Activated CD8-positive, alpha-beta memory T cell treated with anti-CD3 and anti-CD28 coated beads, Interleukin-2, amount 50 U/mL, for 48 hours (primary cell): ENCODE results near the gene GRID1.
A peak's percentile ranks its signal among the peaks of the same experiment; 100 is the strongest.

ENCODE experiments used
- DNase-seq: peaks from one replicate; pipeline ENCODE4 v3.0.0-alpha.2; 2020

The GRID1 gene

DNA sequence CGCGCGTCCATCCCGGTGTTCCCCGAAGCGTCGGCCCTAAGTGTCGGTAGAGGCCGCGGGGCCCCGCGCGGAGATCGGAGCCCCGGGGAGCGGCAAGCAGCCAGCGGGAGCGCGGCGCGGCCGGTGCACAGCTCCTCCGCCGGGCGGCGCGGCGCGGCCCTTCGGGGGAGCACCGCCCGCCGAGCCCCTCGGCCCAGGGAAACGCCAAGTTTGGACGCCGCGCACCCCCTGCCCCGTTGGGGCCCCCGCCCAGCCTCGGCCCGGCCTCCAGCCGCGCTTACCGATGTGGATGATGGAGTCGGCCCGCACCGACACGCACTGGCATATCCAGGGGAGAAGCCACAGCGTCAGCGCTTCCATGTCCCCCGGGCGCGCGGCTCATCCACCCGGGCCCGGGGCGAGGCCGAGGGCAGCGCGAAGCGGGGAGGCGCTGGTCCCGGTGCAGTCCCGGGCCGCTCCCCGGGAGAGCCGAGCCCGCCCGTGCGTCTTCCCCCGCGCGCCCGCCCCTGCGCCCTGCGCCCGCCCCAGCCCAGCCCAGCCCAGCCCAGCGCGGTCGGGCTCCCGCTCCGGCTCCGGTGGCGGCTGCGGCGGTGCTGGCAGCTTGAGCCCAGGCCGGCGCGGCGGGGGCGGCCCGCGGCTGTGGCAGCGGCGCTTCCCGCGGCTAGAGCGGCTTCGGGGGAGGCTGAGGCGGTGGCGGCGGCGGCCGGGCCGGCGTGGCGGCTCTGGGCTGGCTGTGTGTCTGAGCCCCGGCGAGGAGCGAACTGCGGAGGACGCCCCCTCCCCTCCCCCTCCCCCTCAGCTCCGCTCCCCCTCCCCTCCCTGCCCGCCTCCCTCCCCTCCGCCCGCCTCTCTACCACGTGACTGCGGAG is at the start of gene GRID1:
Gene GRID1 (minus strand): TSS at position 763 of the 869 bp plus-strand sequence.
- no peak for DNase-seq

DNA sequence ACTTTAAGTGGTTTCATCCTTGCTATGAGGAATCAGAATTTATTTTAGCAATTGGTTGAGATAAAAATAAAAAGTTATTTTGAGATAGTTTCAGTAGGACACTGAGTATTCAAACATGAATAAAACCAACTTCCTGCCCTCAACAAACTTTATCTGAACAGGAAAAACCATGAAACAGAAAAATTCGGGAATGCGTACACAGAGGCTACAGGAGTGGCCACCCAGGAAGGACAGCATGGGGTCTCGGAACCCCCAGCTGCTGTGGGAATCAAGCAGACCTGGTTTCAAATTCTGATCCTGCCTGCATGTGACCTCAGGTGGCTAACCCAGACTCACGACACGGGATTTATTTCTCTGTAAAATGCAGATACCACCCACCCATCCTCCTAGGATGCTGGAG is 49.0 kb upstream of the GRID1 start:
- no peak for DNase-seq

DNA sequence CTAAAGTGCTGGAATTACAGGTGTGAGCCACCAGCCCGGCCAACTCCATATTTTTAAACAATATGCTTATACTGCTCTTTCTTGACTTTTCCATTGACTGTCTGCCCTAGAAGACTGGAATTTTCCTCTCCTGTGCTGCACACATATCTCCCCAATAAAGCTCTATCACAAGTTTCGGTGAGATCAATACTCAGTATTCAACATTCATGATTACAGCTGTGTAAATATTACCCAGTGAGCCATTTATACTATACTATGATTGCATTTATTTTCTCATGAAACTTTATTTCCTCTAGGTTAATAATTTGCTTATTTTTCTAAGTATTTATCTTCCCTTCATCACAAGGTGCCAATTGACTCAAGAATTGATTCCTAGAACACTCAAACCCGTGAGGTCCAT is 48.5 kb upstream of the GRID1 start:
- DNase-seq, result no peak

DNA sequence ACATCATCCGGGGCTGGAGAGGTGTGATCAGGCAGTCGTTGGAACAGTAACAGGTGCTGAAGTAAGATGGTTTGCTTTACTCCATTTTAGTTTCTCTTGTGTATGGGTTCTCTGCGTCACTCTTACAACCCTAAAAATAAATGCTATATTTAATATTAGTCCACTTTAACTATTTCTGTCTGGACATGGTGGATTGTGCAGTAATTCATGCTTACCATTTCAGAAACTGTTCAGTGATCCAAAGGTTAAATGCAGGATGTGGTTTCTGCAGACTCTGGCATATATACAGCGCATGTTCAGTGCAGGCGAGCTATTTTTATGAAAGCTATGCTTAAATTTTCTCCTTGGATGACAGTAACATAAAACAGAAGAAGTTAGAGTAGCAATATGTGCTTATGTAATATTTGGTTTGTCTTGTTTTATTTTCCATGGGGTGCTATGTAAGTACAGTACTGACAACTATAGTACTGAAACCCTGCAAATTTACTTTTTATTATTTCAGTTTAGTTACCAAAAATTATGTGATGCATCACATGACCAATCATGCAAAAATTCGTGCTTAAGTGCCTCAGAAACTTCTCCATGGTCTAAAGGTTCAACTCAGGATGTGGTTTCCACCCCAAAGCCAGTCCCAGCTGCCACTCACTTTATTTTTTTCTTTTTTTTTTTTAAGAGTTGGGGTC is 46.6 kb upstream of the GRID1 start:
- no peak for DNase-seq

DNA sequence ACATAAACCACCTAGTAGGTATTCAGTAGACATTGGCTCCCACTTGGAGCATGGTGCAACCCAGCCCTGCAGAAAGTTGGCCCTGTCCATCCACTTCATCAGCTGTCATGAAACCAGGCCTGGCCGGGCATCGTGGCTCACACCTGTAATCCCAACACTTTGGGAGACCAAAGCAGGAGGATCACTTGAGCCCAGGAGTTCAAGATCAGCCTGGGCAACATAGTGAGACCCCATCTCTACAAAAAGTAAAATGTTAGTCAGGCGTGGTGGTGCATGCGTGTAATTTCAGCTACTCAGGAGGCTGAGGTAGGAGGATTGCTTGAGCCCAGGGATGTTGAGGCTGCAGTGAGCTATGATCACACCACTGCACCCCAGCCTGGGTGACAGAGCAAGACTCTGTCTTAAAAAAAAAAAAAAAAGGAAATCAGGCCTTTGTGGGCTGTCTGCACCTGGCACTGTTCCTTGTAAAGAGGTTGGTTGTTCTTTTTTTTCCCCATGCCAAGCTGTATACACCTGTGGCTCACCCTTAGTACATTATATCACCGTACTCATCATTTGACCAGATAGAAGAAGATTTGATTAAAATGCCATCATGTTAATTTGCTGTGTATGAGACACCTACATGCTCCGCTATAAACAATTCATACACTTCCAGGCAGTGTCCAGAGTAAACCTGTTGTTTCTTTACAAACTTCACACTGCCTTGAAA is 45.4 kb upstream of the GRID1 start:
- no peak for DNase-seq

DNA sequence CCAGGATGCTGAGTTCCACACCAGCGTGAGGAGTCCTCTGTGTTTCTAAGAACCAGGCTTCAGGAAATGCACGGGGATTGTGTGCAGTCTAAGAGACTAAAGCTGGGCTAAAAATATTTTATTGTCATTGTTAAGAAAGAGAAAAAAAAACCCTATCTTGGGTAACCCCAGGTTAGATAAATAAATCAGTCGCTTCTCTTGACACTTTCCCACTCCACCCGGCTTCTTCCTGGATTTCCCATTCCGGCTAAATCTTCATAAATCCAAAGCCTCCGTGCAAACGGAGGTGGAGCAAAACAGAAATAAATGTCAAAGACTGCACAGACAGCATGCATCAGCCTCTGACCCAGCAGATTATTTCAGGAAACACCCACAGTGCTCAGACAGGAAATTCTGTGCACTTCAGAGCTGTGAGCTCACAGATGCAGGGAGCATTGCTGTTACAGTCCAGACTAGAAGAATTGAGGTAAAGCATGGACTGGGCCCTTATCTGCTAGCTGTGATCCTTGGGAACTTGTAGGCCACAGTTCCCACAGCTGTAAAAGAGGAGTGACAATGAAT is 44.8 kb upstream of the GRID1 start:
- no peak for DNase-seq

DNA sequence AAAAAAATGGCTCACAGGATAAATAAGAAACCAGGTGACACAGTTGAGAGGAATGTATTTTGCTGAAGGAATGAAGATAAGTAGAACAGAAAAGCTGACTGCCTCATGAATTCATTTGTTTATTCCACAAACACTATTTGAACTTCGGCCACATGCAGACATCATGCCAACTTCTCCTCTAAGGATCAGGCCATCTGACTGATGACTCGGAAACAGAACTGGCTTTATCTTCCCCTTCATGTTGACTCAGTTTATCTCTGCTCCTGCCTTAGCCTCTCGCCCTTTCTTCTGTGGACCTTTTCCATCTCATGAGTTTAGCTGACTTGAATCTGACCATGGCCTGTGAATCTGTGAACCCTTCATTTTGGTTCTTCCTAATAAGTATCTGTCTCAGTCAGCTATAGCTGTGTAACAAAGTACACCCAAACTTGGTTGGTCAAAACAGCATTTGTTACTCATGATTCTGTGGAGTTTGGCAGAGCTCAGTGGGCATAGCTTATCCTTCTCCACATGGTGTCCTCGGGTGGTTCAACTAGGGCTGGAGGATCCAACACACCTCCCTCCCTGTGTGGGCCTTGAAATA is 44.0 kb upstream of the GRID1 start:
- DNase-seq, result no peak

DNA sequence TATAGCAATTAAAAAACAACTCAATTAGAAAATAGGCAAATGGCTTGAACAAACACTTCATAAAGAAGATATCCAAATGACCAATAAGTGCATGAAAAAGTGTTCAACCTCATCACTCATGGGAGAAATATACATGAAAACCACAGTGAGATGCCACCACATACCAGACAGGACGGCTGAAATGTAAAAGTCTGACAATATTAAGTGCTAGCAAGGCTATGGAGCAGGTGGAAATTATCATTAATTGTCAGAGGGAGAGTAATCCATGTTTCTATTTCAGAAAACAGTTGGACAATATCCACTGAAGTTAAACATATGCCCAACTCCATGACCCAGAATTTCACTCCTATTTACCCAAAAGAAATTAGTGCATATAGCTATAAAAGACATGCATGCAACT is 42.6 kb upstream of the GRID1 start:
- DNase-seq, result no peak

DNA sequence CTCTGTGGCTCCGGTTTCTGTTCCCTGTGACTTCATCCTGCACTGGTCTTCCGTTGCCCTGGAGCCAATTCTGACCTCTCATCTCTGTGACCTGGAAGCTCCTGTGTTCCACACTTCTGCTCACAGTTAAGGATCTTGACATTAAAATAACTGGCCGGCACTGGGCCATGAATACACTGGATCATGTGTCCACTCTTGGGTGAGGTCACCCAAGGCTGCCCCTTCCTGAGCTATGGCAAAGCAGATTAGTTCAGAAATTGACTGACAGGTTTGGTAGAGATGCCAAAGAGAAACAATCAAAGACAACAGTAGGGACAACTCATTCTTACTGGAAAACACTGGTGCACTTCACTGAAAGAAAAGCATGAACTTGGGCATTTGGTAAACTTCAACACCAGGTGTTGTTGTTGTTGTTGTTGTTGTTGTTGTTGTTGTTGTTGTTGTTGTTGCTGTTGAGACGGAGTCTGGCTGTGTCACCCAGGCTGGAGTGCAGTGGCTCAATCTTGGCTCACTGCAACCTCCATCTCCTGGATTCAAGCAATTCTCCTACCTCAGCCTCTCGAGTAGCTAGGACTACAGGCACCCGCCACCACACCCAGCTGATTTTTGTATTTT is 36.7 kb upstream of the GRID1 start:
- DNase-seq, result no peak

DNA sequence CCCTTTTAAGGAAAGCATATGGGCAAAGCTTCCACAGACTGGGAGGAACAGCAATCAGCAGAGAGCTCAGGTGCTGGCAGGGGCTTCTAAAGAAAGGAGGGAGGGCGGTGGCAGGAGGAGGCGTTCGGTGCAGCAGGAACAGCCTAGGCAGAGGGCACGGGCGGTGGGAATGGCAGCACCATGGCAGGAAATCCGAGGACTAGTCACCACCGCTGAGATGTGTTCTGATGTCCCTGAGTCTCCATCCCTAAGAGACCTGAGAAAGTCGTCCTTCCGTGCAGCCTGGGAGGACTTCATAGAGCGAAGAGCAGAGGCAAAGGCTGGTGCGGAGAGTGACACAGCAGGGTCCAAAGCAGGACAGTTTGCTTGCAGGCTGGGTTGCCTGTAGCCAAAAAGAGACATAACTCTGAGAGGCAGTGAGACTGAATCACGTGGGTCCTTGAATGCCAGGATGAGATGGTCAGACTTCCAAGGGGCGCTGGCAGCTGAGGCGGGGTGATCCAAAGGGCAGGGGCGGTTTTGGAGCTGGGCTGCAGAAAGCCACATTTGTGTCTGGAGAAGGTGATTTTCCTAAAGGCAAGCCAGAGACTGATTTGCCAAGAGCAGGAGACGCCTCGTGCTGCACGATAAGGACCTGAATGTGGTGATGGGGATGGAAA is 35.8 kb upstream of the GRID1 start:
- DNase-seq, result no peak

DNA sequence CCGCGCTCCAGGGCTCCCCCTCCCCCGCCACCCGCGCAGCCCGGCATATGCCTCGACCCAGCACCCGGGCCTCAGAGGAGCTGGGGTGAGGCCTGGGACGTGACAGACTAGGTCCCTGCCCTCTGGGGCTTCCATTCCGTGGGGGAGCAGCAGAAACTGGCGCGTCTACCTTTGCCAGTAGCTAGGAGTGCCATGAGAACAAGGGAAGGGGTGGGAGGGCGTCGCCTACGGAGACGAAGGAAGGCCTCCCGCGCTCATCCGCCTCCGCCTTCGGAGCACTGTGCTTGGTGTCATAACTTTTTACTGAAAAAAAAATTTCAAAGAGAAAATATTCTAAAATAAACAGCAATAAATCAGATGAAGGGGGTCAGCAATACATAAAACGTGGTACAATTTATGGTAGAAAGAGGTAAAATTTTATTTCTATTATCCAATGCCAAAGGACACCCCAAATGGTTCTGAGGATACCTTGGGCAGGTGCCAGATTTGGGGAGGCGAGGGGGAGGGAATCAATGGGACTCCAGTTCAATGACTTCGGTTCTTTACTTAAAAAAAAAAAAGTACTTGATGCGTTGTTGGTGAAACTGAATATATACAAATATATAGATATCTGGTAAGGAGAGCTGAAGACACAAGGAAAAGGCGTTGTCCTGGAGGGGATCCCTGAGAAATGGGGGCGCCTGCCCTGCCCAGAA is 35.1 kb upstream of the GRID1 start:
- DNase-seq, result no peak

DNA sequence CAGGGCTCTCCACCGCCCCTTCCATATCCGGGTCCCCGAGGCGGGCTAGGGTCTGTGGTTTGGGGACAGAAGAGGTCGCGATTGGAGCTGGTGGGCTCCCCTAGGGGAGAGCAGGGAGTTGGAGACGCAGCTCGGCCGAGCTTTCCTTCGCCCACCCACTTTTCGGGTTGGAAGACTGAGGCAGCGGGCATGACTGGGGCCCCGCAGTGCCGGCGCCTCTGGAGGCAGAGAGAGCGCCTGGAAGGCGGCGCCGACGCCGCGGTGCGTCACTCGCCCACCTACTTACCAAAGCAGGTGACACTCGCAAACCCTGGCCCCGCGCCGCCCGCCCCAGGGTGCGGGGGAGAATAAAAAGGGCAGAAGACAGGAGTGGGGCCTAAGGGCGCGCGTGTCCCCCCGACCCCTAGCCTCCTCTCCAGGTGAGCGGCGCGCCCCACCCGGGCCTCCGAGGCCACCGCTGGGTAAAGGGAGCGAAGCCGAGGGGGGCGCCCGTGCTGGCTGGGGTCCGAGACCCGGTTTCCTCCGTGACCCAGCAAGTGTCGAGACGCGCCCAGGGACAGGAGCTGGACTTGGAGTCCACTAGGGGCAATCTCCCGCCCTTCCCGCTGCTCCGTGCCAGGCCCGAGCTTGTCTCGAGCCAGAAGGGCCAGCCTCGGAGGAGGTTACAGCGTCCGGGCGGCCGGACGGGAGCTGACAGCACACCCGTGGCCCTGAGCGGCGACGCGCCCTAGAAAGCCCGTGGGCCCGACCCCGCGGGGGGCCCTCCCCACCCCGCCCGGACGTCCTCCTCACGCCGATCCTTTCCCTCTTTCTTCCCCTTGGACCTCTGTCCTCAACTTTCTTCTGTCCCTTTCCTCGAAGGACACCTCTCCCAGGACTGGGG is 34.4 kb upstream of the GRID1 start:
- DNase-seq, result peak; percentile 87

DNA sequence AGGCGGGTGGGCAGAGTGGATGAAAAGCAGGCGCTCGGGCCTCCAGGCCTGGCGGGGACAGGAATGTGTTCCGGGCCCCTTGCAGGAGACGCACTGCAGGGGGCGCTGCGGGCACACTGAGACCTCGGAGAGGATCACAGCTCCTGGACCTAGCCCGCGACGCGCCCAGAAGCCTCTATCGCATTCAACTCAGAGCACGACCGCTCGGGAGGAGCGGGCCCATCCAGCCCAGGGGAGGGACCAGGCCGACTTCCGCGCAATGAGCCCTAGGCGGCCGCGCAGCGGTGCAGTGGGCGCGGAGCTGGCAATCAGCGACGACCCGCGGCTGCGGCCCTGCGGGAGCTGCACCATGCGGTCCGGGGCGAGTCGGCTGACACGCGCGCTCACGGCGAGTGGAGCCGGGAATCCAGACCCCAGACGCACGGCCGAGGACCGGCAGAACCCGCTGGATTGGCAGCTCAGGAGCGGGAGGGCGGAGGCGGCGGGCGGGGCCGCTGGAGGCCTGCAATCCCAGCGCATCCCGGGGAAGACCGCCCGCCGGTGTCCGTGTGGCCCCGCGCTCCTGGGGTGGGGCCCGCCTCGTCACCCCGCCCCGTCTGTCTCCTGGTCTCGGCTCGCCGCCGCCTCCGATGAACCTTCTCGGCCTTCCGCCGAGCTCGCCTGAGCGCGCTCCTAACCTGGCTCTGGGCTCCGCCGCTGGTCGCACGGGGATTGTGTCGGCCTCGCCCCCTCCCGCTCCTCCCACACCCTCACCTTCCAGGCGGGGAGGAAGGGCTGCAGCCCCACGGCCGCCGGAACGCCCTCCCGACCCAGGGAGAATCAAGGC is 33.5 kb upstream of the GRID1 start:
- peak; percentile 98 for DNase-seq

DNA sequence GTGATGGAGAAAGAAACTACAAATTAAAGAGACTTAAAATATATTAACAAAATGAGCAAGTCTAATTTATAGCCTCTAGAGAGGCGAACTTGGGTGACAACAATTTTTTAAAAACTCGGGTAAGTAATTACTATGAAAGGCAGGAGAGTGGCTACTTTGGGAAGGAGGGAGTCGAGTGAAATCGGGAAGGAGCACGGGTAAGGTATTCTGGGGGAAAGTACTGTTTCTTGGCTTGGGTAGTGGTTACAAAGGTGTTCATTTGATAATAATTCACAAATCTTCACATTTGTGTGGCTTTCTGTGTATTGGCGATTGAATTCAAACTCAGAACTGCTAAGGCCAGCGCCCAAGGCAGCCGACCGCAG is 32.9 kb upstream of the GRID1 start:
- DNase-seq, result no peak

DNA sequence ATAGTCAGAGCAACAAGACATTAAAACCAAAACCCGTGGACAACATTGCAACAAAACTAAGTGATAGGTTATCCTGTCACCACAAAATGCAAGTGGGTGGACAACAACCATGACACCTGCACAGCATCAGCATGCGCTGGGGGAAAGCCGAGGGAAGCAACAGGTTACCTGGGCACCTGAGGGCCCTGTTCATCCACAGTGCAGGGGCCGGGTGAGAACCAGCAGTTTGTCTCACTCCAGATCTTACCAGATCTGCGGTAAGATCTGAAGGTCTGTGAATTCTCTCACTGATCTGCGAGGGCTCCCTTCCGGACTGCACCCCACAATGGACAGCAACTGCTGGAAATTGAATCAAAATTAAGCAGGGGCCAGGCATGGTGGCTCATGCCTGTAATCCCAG is 30.5 kb upstream of the GRID1 start:
- no peak for DNase-seq

DNA sequence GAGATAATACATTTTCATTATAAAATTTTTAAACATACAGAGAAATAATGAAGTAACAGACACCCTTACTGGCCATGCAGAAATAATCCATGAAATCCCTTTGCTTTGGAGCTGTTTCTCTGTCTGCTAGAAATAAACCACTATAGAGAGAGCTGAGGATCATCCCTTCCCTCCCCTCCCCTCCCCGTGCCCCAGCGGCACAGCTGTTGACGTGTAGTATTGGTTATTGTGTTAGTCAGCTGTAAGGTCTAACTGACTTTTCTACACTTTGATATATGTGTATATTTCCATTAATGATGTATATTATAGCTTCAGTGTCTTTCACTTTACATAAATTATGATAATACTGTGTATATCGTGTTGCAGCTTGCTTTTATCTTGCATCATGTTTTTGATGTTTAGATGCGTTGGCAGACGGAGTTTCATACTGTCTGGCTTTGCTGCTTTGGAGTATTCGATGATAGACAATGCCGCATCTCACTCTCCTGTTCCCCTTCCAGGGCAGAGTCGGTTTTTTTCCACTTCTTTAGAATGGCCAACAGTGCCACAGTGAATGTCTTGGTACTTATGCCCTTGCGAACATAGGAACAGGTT is 27.4 kb upstream of the GRID1 start:
- no peak for DNase-seq

DNA sequence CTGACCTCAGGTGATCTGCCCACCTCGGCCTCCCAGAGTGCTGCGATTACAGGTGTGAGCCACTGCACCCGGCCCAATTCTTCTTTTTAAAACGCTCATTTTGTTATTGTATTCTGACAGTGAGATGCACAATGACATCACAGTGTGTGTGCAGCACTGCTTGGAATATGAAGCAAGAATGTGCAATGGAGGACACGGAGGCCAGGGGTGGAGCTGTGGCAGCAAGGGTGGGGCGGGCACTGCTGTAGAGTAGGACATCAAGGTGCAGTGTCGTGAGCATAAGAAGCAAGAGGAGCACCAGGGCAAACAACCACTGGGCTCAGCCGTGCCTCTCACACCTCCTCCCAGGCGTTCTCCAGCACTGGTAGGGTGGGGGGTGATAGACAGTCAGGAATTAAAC is 26.8 kb upstream of the GRID1 start:
- DNase-seq, result no peak

DNA sequence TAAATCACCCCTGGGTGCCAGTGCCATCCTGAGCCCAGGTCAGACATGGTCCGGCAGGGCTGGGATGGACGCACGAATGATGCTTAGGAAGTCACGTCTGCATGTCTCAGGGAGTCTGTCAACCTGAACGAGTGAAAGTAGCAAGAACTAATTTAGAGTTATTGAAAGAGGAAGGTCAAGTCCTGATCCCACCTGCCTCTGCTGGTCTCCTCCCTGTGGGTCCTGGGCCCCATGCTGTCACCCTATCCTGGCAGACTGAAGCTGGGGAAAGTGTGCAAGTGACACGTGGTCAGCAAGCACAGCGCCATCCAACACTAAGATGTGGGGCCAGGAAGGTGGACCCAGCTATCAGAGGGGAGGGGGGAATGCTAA is 26.1 kb upstream of the GRID1 start:
- DNase-seq, result no peak
